Measurements from ENCODE around the gene ZBTB8A.
"Not testable (repeated sequence)": the region's sequence is repeated elsewhere in the genome, so short reads cannot be mapped to it uniquely, and the experiment has no call there.

The ZBTB8A gene

DNA sequence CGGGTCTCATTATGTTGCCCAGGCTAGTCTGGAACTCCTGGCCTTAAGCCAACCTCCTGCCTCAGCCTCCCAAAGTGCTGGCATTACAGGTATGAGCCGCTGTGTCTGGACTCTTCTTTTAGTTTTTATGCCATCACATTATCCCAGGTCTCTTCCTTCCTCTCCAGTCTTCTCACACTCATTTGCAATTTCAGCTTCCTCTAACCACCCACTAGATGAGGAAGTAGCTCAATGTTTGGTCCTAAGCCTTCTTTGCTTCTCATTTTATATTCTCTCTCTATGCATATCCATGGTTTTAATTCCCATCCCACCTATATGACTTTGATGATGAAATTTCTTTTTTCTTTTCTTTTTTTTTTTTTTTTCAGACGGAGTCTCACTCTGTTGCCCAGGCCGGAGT is 3.1 kb upstream of the ZBTB8A start:
- in situ Hi-C loops (cut with HindIII; ENCODE audit: low sequenced_read_pairs): no loop called here

DNA sequence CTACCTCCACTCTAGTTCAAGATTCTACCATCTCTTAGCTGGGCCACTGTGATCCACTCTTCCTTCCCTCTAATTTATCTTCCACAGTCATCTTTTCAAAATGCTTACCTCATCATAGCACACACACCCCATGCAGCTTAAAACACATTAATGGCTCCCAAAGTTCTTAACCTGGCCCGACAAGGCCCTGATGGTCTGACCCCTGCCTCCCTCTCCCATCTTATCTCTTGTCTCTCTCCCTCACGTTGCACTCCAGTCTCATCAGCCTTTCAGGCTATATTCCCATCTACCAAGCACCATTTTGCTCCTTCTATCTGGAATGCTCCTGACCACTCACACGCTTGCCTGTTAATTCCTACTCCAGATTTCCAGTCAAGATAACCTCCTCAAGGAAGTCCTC is 2.5 kb upstream of the ZBTB8A start:
- in situ Hi-C loops (cut with HindIII; ENCODE audit: low sequenced_read_pairs): no loop called here

DNA sequence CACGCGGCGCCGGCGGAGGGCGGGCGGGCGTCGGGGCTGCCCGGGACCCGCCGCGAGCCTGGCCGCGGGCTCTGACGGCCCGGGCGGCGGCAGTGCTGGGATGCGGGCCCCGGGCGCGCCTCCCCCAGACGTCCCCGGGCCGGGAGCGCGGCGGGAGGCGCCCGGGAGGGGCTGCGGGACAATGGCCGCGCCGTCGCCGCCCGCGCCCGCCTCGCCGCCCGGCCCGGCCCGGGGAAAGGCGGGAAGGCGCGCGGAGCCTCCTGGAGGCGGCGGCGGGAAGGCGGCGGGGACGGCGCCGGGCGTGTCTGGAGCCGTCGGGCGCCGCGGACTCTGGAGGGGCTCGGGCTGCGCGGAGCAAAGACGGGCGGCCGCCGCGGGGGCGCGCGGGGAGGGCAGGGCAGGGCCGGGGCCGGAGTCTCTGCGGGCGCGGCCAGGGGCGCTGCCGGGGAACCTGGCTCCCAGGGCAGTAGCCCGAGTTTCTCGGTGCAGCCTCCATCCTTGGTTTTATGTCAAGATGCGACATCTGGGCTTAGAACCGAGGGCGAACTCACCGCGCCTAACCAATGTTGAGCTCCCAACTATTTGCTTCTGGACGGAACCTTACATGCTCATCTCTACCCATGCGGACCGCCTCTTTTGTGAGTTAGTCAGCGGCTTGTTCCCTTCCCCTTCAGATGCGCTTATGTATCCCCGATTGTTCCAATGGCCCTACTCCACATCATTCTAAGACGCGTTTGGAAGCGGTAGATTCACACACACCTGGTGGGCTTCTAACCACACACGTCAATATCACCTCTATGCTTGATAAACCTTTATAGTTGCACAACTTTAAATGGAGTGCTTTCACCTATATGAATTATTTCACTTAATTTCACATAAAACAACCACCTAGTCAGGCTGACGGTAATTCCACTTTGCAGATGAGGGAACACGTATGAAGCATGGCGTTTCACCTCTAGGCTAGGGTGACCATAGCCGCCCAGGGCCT is 651 bp downstream of the ZBTB8A start:
- in situ Hi-C loops (cut with HindIII; ENCODE audit: low sequenced_read_pairs): no loop called here

DNA sequence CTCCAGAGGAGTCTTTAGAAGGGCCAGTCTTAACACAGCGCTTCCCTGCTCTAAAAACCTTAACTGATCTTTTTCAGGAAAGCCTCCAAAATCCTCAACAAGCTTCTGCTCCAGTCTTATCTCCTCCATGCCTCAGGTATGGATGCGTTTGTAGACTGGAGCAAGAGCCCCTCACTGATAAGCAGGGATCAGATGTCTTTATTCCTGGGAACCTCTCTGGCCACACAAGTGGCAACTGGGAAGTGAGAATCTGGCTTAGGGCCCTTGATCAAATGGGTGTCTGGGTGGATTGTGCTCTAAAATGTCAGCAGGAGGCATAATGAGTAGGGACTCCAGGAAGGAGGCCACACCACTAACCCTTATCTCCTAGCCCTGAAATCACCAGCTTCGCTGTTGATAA is 1.4 kb downstream of the ZBTB8A start:
- in situ Hi-C loops (cut with HindIII; ENCODE audit: low sequenced_read_pairs): no loop called here

DNA sequence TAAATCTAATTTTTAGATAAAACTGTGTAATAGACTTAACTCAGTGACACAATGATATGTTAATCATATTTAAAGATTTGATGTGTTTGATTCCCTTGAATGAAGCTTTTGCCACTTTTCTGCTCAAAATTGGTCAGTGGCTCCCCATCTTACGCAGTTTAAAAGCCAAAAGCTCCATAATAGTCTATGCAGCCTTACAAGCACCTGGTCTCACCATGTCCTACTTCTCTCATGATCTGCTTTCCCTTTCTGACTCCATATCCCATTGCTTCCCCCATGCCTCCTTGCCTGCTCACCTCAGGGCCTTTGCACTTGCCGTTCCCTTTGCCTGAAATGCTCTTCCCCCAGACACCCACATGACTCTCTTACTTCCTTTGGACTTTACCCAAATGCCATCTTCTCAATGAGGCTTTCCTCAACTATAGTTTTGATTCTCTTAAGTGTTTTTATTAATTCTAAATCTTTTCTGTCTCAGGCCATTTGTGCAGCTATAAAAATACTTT is 1.9 kb downstream of the ZBTB8A start:
- in situ Hi-C loops (cut with HindIII; ENCODE audit: low sequenced_read_pairs): no loop called here

DNA sequence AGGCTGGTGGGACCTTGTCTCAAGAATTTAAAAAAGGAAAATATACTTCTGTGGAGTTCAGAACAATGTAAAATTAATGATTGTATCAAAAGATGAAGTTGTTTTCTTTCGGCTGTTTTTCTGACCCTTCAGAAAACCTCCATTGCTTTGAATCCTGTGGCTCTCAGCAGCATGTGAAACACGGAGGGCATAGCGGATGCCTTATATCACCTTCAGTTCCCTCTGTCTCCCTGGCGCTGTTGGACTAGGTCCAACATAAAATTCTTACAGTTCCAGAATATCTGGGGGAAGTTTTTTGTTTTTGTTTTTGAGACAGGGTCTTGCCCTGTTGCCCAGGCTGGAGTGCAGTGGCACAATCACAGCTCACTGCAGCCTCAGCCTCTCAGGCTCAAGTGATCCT is 7.4 kb downstream of the ZBTB8A start:
- in situ Hi-C loops (cut with HindIII; ENCODE audit: low sequenced_read_pairs): no loop called here

DNA sequence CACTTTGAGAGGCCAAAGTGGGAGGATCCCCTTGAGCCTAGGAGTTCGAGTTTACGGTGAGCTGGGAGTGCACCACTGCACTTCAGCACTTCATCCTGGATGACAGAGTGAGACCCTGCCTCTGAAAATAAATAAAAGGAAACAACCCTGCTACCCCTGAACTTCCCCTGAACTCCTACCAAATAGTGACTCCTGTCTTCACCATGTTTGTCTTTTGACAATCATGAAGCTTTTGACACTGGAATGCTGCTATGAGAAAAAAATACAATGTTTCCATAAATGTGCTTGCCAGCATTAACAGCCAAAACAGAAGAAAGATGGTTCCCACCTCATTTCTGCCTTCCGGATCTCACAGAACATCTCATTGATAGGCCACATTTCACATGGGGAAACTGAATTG is 10.4 kb downstream of the ZBTB8A start:
- in situ Hi-C loops (cut with HindIII; ENCODE audit: low sequenced_read_pairs): no loop called here

DNA sequence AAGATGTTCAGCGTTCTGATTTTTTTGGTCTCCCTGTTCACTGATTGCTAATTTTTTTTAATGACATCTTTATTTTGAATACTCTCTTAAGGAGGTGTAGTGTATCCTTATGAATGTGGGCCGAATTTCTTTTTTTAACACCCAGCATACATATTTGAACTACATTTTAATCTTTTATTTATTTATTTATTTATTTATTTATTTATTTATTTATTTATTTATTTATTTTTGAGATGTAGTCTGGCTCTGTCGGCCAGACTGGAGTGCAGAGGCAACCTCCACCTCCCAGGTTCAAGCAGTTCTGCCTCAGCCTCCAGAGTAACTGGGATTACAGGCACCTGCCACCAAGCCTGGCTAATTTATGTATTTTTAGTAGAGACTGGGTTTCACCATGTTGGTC is 15.1 kb downstream of the ZBTB8A start:
- in situ Hi-C loops (cut with HindIII; ENCODE audit: low sequenced_read_pairs): no loop called here

DNA sequence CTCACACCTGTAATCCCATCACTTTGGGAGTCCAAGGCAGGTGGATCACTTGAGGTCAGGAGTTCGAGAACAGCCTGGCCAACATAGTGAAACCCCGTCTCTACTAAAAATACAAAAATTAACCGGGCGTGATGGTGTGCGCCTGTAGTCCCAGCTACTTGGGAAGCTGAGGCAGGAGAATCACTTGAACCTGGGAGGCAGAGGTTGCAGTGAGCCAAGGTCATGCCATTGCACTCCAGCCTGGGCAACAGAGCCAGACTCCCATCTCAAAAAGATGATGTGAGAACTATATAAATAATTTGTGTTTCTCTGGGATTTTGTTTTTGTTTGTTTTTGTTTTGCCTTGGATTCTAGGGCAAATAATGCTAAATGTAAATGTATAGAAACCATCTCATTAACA is 17.8 kb downstream of the ZBTB8A start:
- in situ Hi-C loops (cut with HindIII; ENCODE audit: low sequenced_read_pairs): not testable (repeated sequence)

DNA sequence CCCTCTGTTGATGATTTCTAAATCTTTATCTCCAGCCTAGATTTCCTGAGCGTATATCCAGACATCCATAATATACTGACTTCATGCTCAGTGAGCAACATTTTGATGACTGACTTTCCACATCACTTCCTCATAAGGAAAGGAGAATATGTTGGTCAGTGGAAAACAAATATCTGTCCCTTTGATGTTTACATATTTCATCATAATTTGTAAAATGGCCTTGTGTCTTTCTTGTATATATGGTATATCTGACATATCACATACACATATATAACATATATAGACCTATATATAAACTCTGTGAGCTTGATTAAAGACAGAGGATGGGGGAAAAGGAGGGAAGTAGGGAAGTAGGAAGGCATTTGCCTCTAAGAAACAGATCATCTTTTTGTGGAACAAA is 18.6 kb downstream of the ZBTB8A start:
- in situ Hi-C loops (cut with HindIII; ENCODE audit: low sequenced_read_pairs): no loop called here

DNA sequence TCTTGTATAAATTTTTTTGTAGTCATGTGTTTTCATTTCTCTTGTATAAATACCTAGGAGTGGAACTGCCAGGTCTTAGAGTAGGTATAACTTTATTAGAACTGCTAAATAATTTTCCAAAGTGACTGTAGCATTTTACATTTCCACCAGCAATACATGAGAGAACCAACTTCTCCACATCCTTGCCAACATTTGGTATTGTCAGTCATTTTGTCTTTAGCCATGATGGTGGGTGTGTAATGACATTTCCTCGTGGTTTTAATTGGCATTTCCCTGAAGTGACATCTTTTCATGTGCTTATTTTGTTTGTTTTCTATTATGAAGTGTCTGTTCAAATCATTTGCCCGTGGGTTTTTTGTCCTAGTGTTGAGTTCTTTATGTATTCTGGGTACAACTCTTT is 29.7 kb downstream of the ZBTB8A start:
- in situ Hi-C loops (cut with HindIII; ENCODE audit: low sequenced_read_pairs): no loop called here

DNA sequence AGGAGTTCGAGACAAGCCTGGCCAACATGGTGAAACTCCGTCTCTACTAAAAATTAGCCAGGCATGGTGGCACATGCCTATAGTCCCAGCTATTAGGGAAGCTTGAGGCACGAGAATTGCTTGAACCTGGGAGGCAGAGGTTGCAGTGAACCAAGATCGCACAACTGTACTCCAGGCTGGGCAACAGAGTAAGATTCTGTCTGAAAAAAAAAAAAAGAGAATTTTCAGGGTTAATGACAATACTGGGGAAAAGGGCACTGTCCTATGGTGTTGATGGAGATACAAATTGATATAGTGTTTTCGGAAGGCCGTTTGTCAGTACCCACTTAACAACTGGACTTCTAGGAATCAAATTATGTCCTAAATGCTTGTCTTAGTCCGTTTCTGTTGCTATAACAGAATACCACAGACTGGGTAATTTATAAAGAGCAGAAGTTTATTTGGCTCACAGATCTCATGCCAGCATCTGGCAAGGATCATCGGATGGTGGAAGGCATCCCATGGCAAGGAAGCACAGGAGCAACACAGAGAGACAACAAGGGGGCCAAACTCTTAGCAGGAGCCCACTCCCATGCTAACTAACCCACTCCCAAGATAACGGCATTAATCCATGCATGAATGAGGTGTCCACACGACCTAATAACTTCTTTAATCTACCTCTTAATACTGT is 41.3 kb downstream of the ZBTB8A start:
- in situ Hi-C loops (cut with HindIII; ENCODE audit: low sequenced_read_pairs): no loop called here

DNA sequence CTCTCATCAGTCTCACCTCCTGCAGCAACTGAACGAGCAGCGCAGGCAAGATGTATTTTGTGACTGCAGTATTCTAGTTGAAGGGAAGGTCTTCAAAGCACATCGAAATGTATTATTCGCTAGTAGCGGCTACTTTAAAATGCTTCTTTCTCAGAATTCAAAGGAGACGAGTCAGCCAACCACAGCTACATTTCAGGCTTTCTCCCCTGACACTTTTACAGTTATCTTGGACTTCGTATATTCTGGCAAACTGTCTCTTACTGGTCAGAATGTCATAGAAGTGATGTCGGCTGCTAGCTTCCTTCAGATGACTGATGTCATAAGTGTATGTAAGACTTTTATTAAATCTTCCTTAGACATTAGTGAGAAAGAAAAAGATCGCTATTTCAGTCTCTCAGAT is 53.7 kb downstream of the ZBTB8A start:
- in situ Hi-C loops (cut with HindIII; ENCODE audit: low sequenced_read_pairs): no loop called here

DNA sequence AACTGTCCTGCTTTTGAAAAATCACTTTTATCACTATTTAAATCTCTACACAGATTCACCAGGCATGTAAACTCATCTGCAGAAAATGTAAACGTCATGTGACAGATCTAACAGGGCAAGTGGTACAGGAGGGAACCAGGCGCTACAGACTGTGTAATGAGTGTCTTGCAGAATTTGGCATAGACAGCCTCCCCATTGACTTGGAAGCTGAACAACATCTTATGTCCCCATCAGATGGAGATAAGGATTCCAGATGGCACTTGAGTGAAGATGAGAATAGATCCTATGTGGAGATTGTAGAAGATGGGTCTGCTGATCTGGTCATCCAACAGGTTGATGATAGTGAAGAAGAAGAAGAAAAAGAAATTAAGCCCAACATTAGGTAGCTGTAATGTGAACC is 60.8 kb downstream of the ZBTB8A start:
- in situ Hi-C loops (cut with HindIII; ENCODE audit: low sequenced_read_pairs): loop anchor here (5.0 kb wide), 3 partner anchors 38 to 92 kb away; no protein-coding TSS in a partner anchor

DNA sequence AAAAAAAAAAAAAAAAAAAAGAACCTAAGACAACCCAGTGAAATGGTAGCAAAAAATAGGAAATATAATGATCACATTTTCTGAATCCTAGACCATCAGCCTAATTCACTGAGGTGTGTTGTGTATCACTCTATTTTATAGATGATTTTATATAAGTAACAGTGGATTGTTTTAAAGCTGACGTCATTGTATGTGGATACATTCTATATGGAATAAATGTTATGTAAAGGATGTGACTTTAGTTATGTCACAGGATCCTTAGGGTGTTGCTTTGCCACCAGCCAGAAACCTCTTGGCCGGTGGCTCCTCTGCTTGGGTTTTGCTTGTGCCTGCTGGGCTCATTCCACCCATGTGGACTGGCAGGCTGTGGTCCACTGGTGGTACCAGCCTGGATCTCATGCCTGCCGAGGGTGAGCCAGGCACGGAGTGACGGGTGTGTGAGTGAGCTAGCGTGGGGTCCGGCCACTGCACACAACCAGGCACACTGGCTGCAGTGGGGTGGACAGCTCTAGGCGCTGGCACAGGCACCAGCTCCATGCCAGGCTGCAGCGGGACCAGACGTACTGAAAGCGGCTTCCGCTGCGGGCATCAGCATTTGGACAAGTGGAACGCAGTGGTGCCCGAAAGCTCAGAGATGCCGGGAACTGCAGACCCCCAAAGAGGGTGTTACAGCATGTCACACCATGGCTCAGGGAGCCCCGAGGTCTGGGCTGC is 66.6 kb downstream of the ZBTB8A start:
- in situ Hi-C loops (cut with HindIII; ENCODE audit: low sequenced_read_pairs): no loop called here

DNA sequence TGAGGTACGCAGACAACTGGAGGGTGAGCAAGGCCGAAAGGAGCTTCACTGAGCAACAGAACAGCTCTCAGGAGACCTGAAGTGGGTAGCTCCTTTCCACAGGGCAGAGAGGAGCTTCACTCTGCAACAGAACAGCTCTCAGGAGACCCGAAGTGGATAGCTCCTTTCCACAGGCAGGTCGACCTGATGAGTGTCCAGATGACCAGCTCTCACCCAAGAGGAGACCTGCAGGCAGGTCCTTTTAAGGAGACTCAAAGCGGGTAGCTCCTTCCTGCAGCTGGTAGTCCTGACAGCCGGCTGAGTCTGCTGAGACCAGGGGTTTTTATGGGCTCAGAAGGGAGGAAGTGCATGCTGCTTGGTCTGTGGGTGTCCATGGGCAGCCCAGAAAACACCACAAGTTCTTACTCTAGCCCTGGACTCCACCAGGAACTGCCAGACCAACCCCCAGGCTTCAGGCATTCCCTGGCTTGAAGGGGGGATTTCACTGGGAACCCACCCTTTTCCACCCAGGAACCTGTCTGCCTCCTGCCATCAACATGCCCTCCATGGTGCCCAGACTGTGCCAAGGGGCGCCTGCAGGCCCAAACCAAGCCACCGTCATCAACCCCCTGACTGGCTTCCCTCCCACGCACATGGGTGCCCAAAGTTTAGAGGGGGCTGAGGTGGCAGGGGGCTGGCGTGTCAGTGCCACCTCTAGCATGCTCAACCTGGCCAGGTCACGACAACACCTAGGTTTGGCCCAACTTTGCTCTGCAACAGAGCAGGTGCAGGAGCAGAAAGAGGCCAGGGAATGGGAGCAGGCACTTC is 67.5 kb downstream of the ZBTB8A start:
- in situ Hi-C loops (cut with HindIII; ENCODE audit: low sequenced_read_pairs): no loop called here

DNA sequence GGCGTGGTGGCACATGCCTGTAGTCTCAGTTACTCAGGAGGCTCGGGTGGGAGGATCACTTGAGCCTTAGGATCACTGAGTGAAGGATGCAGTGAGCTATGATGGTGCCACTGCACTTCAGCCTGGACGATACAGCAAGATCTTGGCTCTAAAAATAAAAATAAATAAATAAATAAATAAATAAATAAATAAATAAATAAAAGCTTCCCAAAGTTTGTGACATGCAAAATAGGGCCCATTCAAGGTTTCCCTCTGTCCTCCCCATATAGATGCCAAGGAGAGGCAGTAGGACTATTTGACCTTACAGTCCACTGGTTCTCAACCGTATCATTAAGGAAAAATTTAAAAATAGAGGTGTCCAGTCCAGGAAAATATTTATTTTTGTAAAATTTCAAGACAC is 70.0 kb downstream of the ZBTB8A start:
- in situ Hi-C loops (cut with HindIII; ENCODE audit: low sequenced_read_pairs): no loop called here

DNA sequence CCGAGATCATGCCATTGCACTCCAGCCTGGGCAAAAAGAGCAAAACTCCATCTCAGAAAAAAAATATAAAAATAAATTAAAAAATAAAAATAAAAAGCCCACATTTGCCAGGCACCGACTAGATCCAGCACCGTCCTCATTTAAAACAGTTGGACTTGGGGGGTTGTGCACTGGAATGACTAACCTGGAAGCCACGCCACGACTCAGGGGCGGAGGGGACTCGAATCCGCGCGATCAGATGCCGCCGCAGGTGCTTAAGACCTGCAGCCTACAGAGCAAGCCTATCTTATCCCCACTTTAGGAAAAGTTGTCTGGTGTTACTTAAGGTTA is 72.6 kb downstream of the ZBTB8A start:
- in situ Hi-C loops (cut with HindIII; ENCODE audit: low sequenced_read_pairs): no loop called here

DNA sequence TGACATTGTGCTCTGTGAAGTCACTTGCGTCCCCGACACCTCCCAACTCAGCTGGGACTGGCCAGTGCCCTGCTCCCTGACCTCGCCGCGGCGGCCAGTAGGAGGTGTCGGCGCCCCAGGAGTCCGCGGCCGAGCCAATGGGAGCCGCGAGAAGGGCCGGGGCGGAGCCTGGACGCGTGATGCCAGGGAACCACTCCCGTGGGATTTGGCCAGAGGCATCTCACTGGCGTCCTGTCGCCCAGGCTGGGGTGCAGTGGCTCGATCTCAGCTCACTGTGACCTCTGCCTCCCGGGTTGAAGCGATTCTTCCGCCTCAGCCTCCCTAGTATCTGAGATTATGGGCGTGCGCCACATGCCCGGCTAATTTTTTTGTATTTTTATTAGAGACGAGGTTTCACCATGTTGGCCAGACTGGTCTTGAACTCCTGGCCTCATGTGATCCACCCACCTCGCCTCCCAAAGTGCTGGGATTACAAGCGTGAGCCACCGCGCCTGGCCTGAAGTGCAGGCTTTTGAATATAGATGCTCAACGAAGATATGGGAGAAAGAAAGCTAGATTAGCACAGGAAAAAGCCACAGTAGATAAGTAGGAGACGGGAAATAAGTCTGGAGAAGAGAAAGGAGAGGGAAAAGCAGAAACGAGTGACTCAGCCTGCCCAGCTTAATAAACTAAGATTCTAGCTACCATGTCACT is 73.1 kb downstream of the ZBTB8A start:
- in situ Hi-C loops (cut with HindIII; ENCODE audit: low sequenced_read_pairs): no loop called here

DNA sequence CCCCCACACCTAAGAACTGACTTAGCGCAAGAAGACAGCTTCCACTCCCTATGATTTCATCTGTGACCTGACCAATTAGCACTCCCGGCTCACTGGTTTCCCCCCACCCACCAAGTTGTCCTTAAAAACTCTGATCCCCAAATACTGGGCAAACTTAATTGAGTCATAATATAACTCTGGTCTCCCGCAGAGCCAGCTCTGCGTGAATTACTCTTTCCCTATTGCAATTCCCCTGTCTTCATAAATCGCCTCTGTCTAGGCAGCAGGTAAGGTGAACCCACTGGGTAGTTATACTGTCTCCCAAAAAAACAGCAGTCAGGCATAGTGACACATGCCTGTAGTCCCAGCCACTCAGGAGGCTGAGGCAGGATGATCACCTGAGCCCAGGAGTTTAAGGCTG is 74.2 kb downstream of the ZBTB8A start:
- in situ Hi-C loops (cut with HindIII; ENCODE audit: low sequenced_read_pairs): no loop called here
